NCI-H345 treated with DMSO at 0.1 percent for 48 hours (cell line): ENCODE measurements around the gene SMCP.
A peak's percentile ranks its signal among the peaks of the same experiment; 100 is the strongest.

Source experiments
- DNase-seq: peaks from one replicate; lab custom pipeline; 2025; ENCODE audit not compliant: unreplicated experiment; lab: John Stamatoyannopoulos, UW

SMCP gene

DNA sequence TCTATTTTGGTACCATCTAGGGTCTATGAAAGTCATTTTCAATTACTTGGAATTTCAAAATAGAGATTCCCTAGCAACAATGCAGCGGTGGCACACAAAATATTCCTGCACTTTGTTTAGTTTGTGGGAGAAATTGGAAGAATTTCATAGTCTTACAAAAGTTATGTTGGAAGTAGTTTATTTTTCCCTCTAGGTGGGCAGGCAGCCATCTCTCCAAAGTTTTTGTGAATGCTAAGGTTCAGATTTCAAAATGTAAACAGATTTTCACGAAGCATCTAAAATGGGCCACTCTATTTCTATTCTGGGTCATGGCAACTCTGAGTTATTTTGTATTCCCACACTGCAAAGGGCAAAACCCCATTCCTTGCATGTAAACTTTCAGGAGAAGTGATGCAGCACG, 8.0 kb downstream of the SMCP start:
- DNase-seq, result no peak

DNA sequence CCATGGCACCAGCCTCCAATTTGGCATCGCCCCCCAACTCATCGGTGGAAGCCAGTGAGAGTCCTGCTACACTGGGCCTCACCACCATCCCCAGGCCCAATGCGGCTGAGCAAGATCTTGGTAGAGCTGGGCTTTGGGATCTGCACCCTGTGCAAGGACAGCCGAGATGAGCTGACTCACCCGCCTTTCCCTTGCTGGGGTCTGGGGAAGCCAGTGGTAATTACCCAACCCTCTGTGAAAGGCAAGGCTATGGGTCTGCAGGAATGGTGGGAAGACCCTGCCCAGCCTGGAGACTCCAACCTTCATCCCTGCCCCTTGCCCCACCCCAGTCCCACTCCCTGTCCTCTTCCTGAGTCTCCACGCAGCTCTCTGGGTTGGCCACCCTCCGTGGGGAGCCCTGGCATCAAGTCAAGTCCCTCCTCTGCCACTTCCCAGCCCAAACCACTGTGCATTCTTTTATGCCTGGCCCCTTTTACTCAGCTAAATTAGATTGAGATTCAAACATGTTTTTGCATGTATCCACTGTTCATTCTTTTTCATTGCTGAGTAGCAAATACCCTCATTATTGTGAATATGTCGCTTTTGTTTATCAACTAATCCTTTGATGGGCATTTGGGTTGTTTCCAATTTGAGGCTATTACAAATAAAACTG, 8.8 kb downstream of the SMCP start:
- no peak for DNase-seq

GRCh38 chr1:152888126-152888525, 10.0 kb downstream of the SMCP start:
- DNase-seq, result no peak

DNA sequence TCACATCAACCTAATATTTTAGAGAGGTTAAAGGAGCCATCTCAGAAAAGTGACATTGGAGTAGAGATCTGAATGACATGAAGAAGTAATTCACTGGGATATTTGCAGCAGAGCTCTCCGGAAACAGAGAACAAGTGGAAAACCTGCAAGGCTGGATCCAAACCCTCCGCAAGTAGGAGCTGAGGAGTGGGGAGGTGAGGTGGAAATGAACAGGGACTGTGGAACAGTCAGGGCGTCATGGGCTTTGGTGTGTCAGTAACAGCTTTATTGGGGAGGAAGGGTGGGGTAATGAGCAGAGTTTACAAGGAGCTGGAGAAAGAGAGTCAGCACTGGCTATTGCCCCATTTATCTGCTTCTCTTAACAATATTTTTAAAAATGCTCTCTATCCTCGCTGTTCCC, 20.9 kb downstream of the SMCP start:
- DNase-seq, result no peak

DNA sequence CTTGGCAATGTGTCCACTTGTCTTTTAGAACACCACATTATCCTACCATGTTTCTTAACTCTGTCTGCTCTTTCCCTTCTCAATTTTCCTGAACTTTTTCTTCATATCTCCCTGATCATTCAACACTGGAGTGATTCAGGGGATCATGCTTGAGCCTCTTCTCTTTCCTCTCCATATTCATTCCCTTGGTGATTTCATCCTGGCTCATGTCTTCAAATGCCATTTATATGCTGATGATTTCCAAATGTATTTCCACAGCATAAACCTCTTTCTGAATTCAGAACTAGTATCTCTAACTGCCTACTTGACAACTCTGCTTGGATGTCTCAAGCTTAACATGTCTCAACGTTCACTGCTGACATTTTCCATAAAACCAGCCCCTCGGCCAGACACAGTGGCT, 21.8 kb downstream of the SMCP start:
- no peak for DNase-seq

- DNase-seq, result no peak
Measured at GRCh38 chr1:152901631-152902030, 23.5 kb downstream of the SMCP start.

- DNase-seq, result no peak
Measured at GRCh38 chr1:152902636-152903035, 24.5 kb downstream of the SMCP start.

DNA sequence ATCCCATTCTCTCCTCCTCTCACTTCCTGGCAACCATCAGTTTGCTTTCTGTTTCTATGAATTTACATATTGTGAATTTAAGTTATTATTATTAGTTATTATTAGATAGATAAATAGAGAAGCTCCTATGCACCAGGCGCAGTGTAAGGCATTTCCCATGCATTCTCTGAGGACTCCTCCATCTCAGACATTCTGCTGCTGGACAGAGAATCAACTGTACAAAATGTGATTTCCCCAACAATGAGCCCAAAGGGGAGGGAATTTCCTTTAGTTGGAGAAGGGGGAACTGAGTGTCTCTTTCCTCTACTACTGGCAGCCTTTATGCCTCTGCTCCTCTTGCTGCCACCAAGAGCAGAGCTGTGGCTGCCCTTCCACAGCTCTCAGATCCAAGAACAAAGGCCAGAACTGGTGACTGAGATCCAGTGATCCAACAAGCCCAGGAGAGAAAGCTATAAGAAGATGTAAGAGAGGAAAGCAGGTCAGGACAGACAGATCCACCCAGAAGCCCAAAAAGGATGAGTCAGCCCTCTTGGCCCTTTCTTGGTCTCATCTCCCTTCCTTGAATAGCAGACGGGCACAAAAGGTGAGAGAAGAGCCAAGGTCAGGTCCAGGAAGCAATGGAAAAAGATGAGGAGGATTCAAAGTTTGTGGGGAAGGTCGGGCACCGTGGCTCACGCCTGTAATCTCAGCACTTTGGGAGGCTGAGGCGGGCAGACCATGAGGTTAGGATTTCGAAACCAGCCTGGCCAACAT, 26.7 kb downstream of the SMCP start:
- DNase-seq, result no peak

DNA sequence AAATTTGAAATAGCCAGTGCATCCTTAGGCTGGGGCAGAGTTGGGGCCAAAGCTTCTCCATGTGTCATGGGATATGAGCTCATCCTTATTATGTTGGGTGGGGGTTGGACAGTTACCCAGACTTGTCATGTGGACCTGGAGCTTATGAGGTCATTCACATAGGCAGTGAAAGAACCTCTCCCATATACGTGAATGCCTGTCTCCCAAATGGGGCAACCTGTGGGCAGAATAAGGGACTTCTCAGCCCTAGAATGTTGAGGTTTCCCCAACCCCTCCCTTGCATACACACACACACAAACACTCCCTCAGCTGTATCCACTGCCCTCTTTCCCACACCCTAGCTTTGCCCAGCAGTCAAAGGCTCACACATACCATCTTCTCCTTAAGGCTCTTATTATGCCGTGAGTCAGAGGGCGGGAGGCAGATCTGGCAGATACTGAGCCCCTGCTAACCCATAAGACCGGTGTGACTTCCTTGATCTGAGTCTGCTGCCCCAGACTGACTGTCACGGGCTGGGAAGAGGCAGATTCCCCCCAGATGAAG, 28.0 kb downstream of the SMCP start:
- no peak for DNase-seq

DNA sequence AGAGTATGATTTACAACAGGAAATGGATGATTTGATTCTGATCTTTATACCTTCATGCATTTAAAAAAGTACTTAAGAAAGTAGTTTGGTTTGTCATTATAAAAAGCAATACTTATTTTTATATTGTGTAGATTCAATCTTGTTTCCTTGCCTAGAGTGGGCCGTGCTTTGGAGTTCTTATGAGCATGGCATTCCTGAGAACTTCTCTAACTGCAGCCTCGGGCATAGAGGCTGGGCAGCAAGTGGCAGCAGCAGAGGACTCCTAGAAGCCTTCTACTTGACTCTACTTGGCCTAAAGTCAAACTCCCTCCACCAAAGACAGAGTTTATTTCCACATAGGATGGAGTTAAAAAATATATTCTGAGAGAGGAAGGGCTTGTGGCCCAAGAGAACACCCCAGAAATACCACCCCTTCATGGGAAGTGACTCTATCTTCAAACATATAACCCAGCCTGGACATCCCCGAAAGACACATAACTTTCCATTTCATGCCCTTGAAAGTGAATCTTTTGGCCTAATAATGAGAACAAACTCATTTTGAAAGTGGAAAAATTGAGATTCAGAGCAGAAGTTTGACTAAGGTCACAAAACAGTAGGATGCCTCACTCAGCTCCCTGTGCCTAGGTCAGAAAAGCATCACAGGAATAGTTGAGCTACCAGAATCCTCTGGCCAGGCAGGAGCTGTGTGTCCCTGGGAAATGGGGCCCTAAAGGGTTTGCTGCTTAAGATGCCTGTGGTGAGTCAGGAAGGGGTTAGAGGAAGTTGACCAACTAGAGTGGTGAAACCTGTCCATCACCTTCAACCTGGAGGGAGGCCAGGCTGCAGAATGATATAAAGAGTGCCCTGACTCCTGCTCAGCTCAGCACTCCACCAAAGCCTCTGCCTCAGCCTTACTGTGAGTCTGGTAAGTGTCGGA, 29.8 kb downstream of the SMCP start, which contains the start of gene IVL:
IVL (plus strand) TSS at position 861 of the 916 bp plus-strand sequence. CDS start 1,252 bp downstream, outside the sequence.
- DNase-seq, result no peak

- DNase-seq, result no peak
Measured at GRCh38 chr1:152909206-152909605, 31.1 kb downstream of the SMCP start.

DNA sequence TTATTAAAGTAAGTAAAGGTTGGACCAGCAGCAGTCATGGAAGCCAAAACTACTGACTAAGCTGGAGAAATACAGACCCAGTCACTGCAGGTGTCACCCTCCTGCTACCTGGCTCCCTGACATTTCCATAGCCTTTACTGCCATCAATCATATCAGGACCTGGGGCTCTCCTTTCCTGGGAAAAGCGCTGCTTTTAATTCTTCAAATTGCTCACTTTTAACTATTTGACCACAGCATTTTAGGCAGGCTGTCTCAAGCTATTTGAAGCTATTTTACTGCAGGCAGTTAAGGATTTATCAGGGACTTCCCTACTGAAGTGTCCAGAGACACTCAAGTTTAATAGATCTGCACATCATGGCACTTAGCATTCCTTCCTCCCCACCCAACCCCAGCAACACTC, 34.3 kb downstream of the SMCP start:
- DNase-seq, result no peak

GRCh38 chr1:152912900-152913299, 34.8 kb downstream of the SMCP start:
- DNase-seq, result no peak

GRCh38 chr1:152917794-152918193, 39.7 kb downstream of the SMCP start:
- peak; percentile 55 for DNase-seq

DNA sequence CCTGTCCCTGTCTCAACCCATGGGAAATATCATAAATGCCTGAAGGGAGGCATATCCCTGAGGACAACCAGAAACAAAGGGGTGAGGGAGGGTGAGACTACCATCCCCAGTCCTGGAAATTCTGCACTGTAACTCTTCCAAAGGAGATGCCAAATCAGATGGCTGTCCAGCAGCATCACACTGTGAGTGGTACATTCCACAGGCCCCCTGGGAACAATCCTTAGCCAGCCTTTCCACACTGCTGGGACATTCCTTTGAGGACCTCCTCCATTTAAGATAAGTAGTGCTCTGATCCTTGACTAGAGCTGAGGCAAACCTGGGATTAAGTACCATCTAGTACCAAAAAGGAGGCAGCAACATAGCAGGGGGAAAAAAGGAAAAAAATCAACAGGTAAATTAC, 40.9 kb downstream of the SMCP start:
- no peak for DNase-seq

- DNase-seq, result no peak
Measured at GRCh38 chr1:152924191-152924590, 46.1 kb downstream of the SMCP start.

- no peak for DNase-seq
Measured at GRCh38 chr1:152926091-152926490, 48.0 kb downstream of the SMCP start.

DNA sequence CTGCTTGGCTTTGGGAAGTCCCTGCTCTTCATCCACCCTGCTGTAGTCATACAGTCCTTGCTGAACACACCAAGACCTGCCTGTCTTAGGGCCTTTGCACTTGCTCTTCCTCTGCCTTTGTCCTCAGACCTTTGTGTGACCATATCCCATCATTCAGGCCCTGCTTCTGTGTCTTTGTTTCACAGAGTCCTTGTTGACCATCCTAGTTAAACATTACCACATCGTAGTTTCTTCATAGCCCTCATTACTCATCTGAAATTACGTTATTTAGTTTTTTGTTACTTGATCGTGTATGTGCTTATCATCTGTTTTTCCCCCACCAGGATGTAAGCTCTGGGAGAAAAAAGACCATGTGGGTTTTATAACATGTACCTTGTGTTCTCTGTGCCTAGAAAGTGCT, 50.5 kb downstream of the SMCP start:
- no peak for DNase-seq

DNA sequence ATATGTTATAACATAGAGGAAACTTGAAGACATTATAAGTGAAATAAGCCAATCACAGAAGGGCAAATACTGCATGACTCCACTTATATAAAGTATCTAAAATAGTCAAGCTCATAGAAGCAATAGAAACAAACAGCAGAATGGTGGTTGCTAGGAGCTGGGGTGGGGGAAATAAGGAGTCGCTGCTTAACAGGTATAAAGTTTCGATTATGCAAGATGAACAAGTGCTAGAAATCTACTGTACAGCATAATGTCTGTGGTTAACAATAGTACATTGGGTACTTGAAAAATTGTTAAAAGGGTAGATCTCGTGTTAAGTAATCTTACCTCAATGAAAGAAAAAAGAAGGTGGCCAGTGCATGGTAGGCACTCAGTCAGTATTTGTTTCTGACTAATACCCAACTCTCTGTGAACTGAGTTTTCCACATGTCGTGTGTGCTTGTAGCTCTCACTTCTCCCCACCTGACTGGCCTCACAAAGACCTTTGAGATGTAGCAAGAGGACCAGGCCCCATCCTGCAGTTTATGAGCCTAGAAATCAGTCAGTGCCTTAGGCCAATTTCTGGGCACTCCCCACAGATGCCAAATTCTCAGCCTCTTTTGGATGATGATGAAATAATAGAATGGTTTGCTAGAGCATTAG, 54.2 kb downstream of the SMCP start:
- DNase-seq, result no peak

DNA sequence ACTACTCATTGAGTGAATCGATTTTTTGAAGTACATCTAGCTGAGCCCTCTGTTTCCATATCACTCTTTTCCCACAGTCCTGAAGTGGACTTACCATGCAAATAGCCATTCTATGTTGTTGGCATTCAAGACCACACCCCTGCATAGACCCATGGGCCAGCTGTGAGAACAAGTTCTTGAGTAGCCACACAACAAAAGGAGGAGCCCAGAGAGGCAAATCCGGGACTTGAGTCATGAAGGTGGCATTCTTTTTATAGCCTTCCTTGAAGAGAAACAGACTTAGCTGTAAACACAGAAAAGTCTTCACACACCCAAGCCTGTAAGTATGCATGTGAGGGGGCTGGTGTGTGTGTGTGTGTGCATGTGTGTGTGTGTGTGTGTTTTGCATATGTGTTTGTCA, 55.1 kb downstream of the SMCP start:
- DNase-seq, result no peak
